ENCODE results near the gene ZNF277.

The ZNF277 gene

GRCh38 chr7:112366886-112367285 is 160.4 kb downstream of the ZNF277 start:
- Histone ChIP-seq H3K27ac (ENCODE audit: low read depth, low read length) (no peak overlapping the region), H3K4me2 (ENCODE audit: low read length) (no peak overlapping the region), H4K20me1 (ENCODE audit: control insufficient read depth, insufficient read depth, low read depth, low read length) (no peaks in the 10 kb centered on the region; the same call in 1 of the 2 replicates), H3K79me2 (ENCODE audit: control insufficient read depth, low read length) (no peaks in the 10 kb centered on the region), H3K9me2 (replicated peaks; ENCODE audit: control insufficient read depth, low read length) (no peaks in the 10 kb centered on the region), H3K4me3 (ENCODE audit: low read length) (no peak overlapping the region), H3K9me3 (ENCODE audit: control insufficient read depth, insufficient read depth, low read length) (no peaks in the 10 kb centered on the region), H3K4me1 (ENCODE audit: control insufficient read depth, low read length) (no peaks in the 10 kb centered on the region), H3K36me3 (ENCODE audit: control insufficient read depth, low read length) (no peaks in the 10 kb centered on the region), H3K27me3 (ENCODE audit: control insufficient read depth, low read length) (0 out of 2 replicates have a peak, but pooled peaks cover 3% of the 10 kb centered on the region), H3F3A (ENCODE audit: control insufficient read depth, insufficient read depth) (no peaks in the 10 kb centered on the region)
- no peak for TF ChIP-seq EZH2phosphoT487 (IDR thresholded peaks at IDR 0.05; ENCODE audit: borderline replicate concordance, low read length)
- no peak for TF ChIP-seq CTCF (IDR thresholded peaks at IDR 0.05; ENCODE audit: low read depth, low read length, poor library complexity, severe bottlenecking)

- Histone ChIP-seq H3K4me3 (ENCODE audit: low read length) (no peak overlapping the region), H4K20me1 (ENCODE audit: control insufficient read depth, insufficient read depth, low read depth, low read length) (no peaks in the 10 kb centered on the region; the same call in 1 of the 2 replicates), H3K79me2 (ENCODE audit: control insufficient read depth, low read length) (no peaks in the 10 kb centered on the region), H3K36me3 (ENCODE audit: control insufficient read depth, low read length) (no peaks in the 10 kb centered on the region), H3K27me3 (ENCODE audit: control insufficient read depth, low read length) (0 out of 2 replicates have a peak, but pooled peaks cover 3% of the 10 kb centered on the region), H3K27ac (ENCODE audit: low read depth, low read length) (no peak overlapping the region), H3K4me2 (ENCODE audit: low read length) (no peak overlapping the region), H3K9me2 (replicated peaks; ENCODE audit: control insufficient read depth, low read length) (no peaks in the 10 kb centered on the region), H3K9me3 (ENCODE audit: control insufficient read depth, insufficient read depth, low read length) (no peaks in the 10 kb centered on the region), H3F3A (ENCODE audit: control insufficient read depth, insufficient read depth) (no peaks in the 10 kb centered on the region), H3K4me1 (ENCODE audit: control insufficient read depth, low read length) (no peaks in the 10 kb centered on the region)
- TF ChIP-seq EZH2phosphoT487 (IDR thresholded peaks at IDR 0.05; ENCODE audit: borderline replicate concordance, low read length) (no peak), CTCF (IDR thresholded peaks at IDR 0.05; ENCODE audit: low read depth, low read length, poor library complexity, severe bottlenecking) (no peak)
These were observed 163.9 kb downstream of the ZNF277 start for GRCh38 chr7:112370436-112370835.

- H4K20me1 ChIP-seq (ENCODE audit: control insufficient read depth, insufficient read depth, low read depth, low read length), result no peaks in the 10 kb centered on the region; the same call in 1 of the 2 replicates
- no peak for TF ChIP-seq CTCF (IDR thresholded peaks at IDR 0.05; ENCODE audit: low read depth, low read length, poor library complexity, severe bottlenecking)
- no peak for TF ChIP-seq EZH2phosphoT487 (IDR thresholded peaks at IDR 0.05; ENCODE audit: borderline replicate concordance, low read length)
- peaks cover 7% of the 10 kb centered on the region; the same call in 1 of the 2 replicates for H3K27me3 ChIP-seq (ENCODE audit: control insufficient read depth, low read length)
These were observed 165.2 kb downstream of the ZNF277 start for GRCh38 chr7:112371701-112372100.

More at GRCh38 chr7:112371701-112372100, 165.2 kb downstream of the ZNF277 start:
- H3K9me2 ChIP-seq (replicated peaks; ENCODE audit: control insufficient read depth, low read length), result no peaks in the 10 kb centered on the region
- H3K27ac ChIP-seq (ENCODE audit: low read depth, low read length), result no peak overlapping the region
- no peak overlapping the region for H3K4me2 ChIP-seq (ENCODE audit: low read length)
- H3K4me1 ChIP-seq (ENCODE audit: control insufficient read depth, low read length), result no peaks in the 10 kb centered on the region
- H3K36me3 ChIP-seq (ENCODE audit: control insufficient read depth, low read length), result no peaks in the 10 kb centered on the region
- no peaks in the 10 kb centered on the region for H3K79me2 ChIP-seq (ENCODE audit: control insufficient read depth, low read length)
- H3K9me3 ChIP-seq (ENCODE audit: control insufficient read depth, insufficient read depth, low read length), result no peaks in the 10 kb centered on the region
- H3K4me3 ChIP-seq (ENCODE audit: low read length), result no peak overlapping the region
- no peaks in the 10 kb centered on the region for H3F3A ChIP-seq (ENCODE audit: control insufficient read depth, insufficient read depth)

Measured in DOHH2 (cell line).